22Rv1 (cell line): ENCODE data around the gene HDDC2.

Experiments used
- H3K27ac ChIP-seq: fragments of 450-650 bp; 2 replicates; pipeline ENCODE4 v1.5.1; 2017
- CTCF ChIP-seq: fragments of 450-650 bp; IDR thresholded peaks from 2 replicates; pipeline ENCODE4 v1.5.1; 2017; ENCODE audit warnings: mild to moderate bottlenecking
- ZFX ChIP-seq: fragments of 450-650 bp; IDR thresholded peaks from 2 replicates; pipeline ENCODE4 v1.6.1; 2017; ENCODE audit warnings: antibody characterized with exemption, borderline replicate concordance

The HDDC2 gene

GRCh38 chr6:125279961-125280360, 21.8 kb downstream of the HDDC2 start:
- no peak overlapping the region for H3K27ac ChIP-seq
- TF ChIP-seq ZFX = no peak
- TF ChIP-seq CTCF = no peak

GRCh38 chr6:125277838-125278237, 23.9 kb downstream of the HDDC2 start:
- H3K27ac ChIP-seq = no peak overlapping the region

GRCh38 chr6:125275779-125276178, 26.0 kb downstream of the HDDC2 start:
- TF ChIP-seq CTCF = no peak
- no peak for TF ChIP-seq ZFX
- H3K27ac ChIP-seq = no peak overlapping the region

More at GRCh38 chr6:125277838-125278237, 23.9 kb downstream of the HDDC2 start:
- TF ChIP-seq CTCF = no peak
- no peak for TF ChIP-seq ZFX

- H3K27ac ChIP-seq = no peak overlapping the region
These were observed 26.8 kb downstream of the HDDC2 start for GRCh38 chr6:125274935-125275334.

GRCh38 chr6:125273965-125274364, 27.8 kb downstream of the HDDC2 start:
- TF ChIP-seq CTCF (no peak), ZFX (no peak)
- no peak overlapping the region for H3K27ac ChIP-seq

More at GRCh38 chr6:125274935-125275334, 26.8 kb downstream of the HDDC2 start:
- TF ChIP-seq ZFX (no peak), CTCF (no peak)

DNA sequence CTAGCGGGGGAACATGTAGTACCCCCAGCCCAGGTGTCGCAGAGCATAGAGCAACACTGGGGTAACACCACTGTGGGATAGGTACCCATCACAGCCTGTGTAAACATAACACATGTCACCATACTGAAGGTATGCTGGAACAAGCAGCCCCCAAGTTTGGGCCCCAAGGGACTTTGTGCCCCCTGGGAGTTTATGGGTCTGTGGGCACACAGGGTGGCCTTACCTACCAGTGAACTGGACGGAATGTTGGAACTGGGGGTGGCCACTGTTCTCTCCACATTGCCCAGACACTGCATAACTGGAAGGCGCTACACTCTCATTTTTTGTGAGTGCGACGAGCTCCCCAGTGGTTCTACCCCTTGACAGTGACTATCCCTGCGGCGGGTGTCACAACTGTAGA, 28.5 kb downstream of the HDDC2 start:
- no peak overlapping the region for H3K27ac ChIP-seq
- TF ChIP-seq CTCF = no peak
- no peak for TF ChIP-seq ZFX

GRCh38 chr6:125271486-125272159, 30.1 kb downstream of the HDDC2 start:
- no peak overlapping the region for H3K27ac ChIP-seq
- no peak for TF ChIP-seq ZFX
- TF ChIP-seq CTCF = no peak
